Activated B cell treated with CpG ODN at 0.5 μM for 24 hours (primary cell): Measurements from ENCODE around the gene MALAT1. TPM values are rescaled to one million over a fixed set of nuclear protein-coding genes. Genes with fewer than 3 reads are reported as not detected.

Experiments
- ATAC-seq: fragments of 200-7000 bp; cut with Tn5 transposase; one replicate; pipeline ENCODE4 v1.10.0; 2021; ENCODE audit warnings: low read depth, mild to moderate bottlenecking, moderate library complexity
- CTCF ChIA-PET: fragments of 350-600 bp; sonication (Branson Sonifier 250); formaldehyde crosslinking; loops from one replicate; lab custom pipeline; 2021; ENCODE audit warnings: antibody characterized with exemption; lab: Charles Lee
- POLR2A ChIA-PET: fragments of 350-600 bp; sonication (Branson Sonifier 250); formaldehyde crosslinking; loops from one replicate; lab custom pipeline; 2021; ENCODE audit warnings: antibody characterized with exemption; lab: Charles Lee
- DNase-seq: peaks from one replicate; pipeline ENCODE4 v3.0.0; 2022
- H3K27ac Mint-ChIP-seq: one replicate; pipeline ENCODE4 v1.8.0; 2020; ENCODE audit warnings: mixed read lengths
- H3K27me3 Mint-ChIP-seq: one replicate; pipeline ENCODE4 v1.8.0; 2021; ENCODE audit warnings: mixed read lengths
- H3K36me3 Mint-ChIP-seq: one replicate; pipeline ENCODE4 v1.8.0; 2021; ENCODE audit warnings: low read depth, mixed read lengths
- H3K4me1 Mint-ChIP-seq: one replicate; pipeline ENCODE4 v1.8.0; 2021; ENCODE audit warnings: mixed read lengths
- H3K4me3 Mint-ChIP-seq: one replicate; pipeline ENCODE4 v1.8.0; 2020; ENCODE audit warnings: mild to moderate bottlenecking, mixed read lengths
- H3K9me3 Mint-ChIP-seq: one replicate; pipeline ENCODE4 v1.8.0; 2020; ENCODE audit warnings: mixed read lengths
- intact Hi-C: fragments of 100-400 bp; cut with micrococcal nuclease; formaldehyde crosslinking; loops from one replicate; pipeline ENCODE4 v1.15.1; 2024
- total RNA-seq: library from RNA; stranded (reverse); gene quantifications from 2 replicates; pipeline ENCODE4 v1.2.3, GENCODE V29; 2022
- TF ChIP-seq, protein P1 (sequence below): fragments of 200-600 bp; IDR thresholded peaks from one replicate; pipeline ENCODE4 v1.8.0; 2022; ENCODE audit warnings: antibody characterized with exemption, mild to moderate bottlenecking

MALAT1 gene
- total RNA-seq, 1 donor from 2014 or later: 18,961 TPM

DNA sequence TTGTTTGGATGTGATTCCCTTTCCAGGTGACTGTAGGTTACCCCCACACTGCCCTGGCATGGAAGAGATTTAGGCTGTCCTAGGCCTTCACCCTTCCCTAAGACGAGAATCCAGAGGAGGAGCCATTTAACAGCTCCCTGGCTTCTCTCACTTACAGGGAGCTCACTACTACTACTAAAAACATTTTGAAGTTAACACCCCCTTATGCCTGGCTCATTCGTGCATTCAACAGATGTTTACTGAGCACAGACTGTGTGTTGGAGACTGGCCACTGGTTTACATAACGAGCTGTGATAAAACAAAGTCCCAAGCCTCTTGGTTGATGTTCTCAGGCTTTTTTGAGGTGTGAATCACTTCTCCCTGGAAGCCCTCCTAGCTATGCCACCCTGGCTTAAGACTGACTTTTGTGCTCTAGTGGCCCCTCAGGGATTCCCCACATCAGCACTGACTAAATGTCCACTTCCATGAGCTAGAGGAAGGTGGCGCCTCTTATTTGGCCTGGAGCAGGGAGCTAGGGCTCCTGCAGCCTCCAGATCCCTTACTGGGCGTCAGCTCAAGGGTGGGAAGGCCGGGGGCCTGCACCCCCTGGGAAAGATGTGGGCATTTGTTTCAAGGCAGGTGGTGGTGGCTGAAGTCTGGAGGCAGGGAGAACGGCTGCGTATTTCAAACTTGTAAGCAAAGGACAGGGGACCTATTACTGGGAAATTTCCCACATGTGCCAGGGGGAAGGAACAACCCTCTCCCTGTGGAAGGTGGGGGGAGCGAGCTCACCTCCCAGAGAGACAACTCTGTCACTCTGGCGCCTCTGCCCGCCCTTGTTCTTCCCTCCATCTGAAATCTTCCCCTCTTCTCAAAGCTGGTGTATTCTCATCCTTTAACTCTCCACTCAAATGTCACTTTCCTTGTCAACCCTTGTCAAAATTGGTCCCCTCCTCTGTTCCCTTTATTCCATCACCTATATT lies 19.4 kb upstream of the MALAT1 start:
- intact Hi-C loops: no loop called here
- peaks cover 17% of the 10 kb centered on the region for H3K4me1 Mint-ChIP-seq
- H3K9me3 Mint-ChIP-seq: no peaks in the 10 kb centered on the region
- no peak overlapping the region for H3K4me3 Mint-ChIP-seq
- H3K27me3 Mint-ChIP-seq: no peaks in the 10 kb centered on the region
- ChIA-PET POLR2A (interaction anchor here (1.0 to 25.9 kb wide), 6 partner anchors 15 to 72 kb away, joined by 3 to 1949 read pairs (median 38); partner anchors contain the start of genes MALAT1 and NEAT1), CTCF (interaction anchor here (0.8 to 1.9 kb wide), 5 partner anchors 9 to 101 kb away, joined by 3 to 13 read pairs (median 4); partner anchors contain the start of gene MALAT1)
- peaks cover 4% of the 10 kb centered on the region for H3K36me3 Mint-ChIP-seq
- H3K27ac Mint-ChIP-seq: no peak overlapping the region
- no peak for ATAC-seq
- TF ChIP-seq, protein P1, sequence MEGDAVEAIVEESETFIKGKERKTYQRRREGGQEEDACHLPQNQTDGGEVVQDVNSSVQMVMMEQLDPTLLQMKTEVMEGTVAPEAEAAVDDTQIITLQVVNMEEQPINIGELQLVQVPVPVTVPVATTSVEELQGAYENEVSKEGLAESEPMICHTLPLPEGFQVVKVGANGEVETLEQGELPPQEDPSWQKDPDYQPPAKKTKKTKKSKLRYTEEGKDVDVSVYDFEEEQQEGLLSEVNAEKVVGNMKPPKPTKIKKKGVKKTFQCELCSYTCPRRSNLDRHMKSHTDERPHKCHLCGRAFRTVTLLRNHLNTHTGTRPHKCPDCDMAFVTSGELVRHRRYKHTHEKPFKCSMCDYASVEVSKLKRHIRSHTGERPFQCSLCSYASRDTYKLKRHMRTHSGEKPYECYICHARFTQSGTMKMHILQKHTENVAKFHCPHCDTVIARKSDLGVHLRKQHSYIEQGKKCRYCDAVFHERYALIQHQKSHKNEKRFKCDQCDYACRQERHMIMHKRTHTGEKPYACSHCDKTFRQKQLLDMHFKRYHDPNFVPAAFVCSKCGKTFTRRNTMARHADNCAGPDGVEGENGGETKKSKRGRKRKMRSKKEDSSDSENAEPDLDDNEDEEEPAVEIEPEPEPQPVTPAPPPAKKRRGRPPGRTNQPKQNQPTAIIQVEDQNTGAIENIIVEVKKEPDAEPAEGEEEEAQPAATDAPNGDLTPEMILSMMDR: no peak
- no peak for DNase-seq

DNA sequence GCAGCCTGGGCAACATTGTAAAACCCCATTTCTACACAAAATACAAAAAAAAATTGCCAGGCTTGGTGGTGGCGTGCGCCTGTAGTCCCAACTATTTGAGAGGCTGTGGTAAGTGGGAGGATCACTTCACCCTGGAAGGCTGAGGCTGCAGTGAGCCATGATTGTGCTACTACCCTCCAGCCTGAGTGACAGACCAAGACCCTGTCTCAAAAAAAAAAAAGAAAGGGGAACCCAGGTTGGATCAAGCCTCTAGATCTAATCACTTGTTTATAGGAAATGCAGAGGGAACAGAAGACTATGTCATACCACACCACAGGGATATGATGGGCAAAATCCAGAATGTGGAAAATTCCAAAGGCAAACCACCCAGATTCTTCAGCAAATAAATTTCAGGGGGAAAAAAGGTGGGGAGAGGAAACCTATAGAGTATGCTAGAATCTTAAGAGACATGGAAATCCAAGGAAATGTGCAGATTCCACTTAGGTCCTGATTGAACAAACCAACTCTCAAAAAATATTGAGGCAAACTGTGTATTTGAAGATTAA lies 16.5 kb upstream of the MALAT1 start:
- H3K4me3 Mint-ChIP-seq: no peak overlapping the region
- peaks cover 15% of the 10 kb centered on the region for H3K4me1 Mint-ChIP-seq
- ATAC-seq: no peak
- no peaks in the 10 kb centered on the region for H3K9me3 Mint-ChIP-seq
- no peaks in the 10 kb centered on the region for H3K27me3 Mint-ChIP-seq
- intact Hi-C loops: no loop called here
- no peaks in the 10 kb centered on the region for H3K36me3 Mint-ChIP-seq
- CTCF ChIA-PET: no interaction called here
- H3K27ac Mint-ChIP-seq: no peak overlapping the region
- POLR2A ChIA-PET: interaction anchor here (0.5 to 25.9 kb wide), 5 partner anchors 16 to 124 kb away, joined by 5 to 1949 read pairs (median 313); partner anchors contain the start of genes MALAT1 and NEAT1
- TF ChIP-seq, protein P1: no peak
- no peak for DNase-seq

DNA sequence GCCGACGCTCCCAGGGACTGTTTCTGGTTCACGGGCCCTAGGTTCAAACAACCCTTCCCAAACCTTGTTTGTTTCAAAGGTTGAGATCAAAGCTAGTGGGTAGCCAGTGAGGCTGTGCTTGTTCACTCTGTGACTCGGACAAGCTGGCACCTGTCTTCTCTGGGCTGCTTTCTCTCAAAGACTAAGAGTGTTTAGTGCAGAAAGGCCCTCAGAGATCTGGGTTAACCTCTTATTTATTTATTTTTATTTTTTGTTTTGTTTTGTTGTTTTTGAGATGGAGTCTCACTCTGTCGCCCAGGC lies 13.0 kb upstream of the MALAT1 start:
- Mint-ChIP-seq H3K27ac (no peak overlapping the region), H3K4me3 (no peak overlapping the region), H3K27me3 (no peaks in the 10 kb centered on the region), H3K36me3 (no peaks in the 10 kb centered on the region), H3K9me3 (no peaks in the 10 kb centered on the region), H3K4me1 (peaks cover 30% of the 10 kb centered on the region)
- TF ChIP-seq, protein P1: no peak
- DNase-seq: no peak
- ChIA-PET CTCF (interaction anchor here (1.6 kb wide), 1 partner anchor 11 kb away, joined by 4 read pairs; no protein-coding TSS in a partner anchor), POLR2A (interaction anchor here (1.4 to 26.3 kb wide), 7 partner anchors 16 to 103 kb away, joined by 3 to 1949 read pairs (median 42); partner anchors contain the start of genes MALAT1, NEAT1 and SLC25A45)
- no peak for ATAC-seq
- intact Hi-C loops: no loop called here

DNA sequence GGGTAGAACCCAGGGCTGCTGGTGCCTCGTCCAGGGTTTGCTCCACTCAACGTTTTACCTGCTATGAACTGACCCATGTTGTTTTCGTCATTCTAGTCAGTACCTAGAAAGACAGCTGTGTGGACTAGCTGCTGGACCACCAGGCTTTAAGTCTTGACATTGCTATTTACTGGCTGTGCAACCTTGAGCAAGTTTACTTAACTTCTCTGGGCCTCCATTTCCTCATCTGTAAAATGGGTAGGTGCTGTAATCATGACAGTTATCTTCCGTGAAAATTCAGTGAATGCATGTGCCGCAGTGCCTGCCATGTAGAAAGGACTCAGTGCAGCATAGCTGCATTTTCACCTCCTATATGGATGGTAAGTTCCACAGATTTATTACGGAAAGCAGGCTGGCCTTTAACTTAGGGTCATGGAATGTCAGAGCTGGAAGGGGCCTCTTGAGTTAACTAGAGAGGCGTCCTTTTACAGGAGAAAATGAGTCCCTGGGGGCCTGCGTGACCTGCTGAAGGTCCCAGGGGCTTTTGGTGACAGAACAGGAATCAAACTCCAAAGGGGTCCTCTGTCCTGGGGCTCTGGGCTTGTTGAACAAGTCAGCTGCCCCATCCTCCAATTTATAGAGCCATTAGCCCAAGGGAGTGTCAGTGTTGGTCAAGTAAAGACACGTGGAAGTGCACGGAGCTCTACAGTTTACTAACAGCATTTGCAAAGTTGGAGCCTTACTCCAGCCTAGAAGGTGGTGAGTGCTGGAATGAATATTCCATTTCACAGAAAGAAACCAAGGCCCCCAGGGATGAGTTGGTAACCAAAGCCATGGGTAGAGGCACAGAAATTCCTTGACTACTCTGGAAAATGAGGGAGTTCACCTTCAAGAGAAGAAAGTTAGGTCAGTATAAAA lies 12.0 kb upstream of the MALAT1 start:
- peak overlapping the region; percentile 24 for H3K4me3 Mint-ChIP-seq
- ATAC-seq (no peak), DNase-seq (no peak)
- ChIA-PET POLR2A (interaction anchor here (0.6 to 26.3 kb wide), 9 partner anchors 17 to 104 kb away, joined by 3 to 1949 read pairs (median 22); partner anchors contain the start of genes MALAT1, NEAT1 and SLC25A45), CTCF (interaction anchor here (1.0 to 2.5 kb wide), 3 partner anchors 8 to 20 kb away, joined by 3 to 11 read pairs (median 4); no protein-coding TSS in a partner anchor)
- H3K4me1 Mint-ChIP-seq: peaks cover 40% of the 10 kb centered on the region
- intact Hi-C loops: no loop called here
- H3K9me3 Mint-ChIP-seq: no peaks in the 10 kb centered on the region
- TF ChIP-seq, protein P1: no peak
- H3K36me3 Mint-ChIP-seq: no peaks in the 10 kb centered on the region
- no peaks in the 10 kb centered on the region for H3K27me3 Mint-ChIP-seq
- H3K27ac Mint-ChIP-seq: peak overlapping the region; percentile 82
